Measurements from ENCODE around the gene SLC7A14.

SLC7A14 gene

DNA sequence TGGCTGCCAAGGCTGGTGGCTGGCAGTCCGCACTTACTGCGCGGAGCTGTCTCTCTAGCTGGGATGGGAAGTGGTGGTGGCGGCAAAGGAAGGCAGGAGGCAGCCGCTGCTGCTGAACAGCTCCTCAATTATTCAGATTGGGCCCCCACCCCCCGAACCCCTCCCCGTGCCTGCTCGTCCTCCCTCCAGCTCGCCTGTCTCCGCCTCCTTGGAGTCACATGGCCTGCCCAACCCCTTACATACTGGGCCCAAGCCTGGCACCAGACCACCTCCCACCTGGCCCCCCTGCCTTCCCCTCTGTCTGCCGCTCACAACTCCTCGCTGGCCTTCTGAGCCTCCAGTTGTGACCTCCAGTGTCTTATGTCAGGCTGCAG lies at the start of gene SLC7A14:
Gene SLC7A14 (minus strand): TSS at position 139 of the 374 bp plus-strand sequence. CDS start 59,139 bp downstream, outside the sequence.
- no peak for DNase-seq

DNA sequence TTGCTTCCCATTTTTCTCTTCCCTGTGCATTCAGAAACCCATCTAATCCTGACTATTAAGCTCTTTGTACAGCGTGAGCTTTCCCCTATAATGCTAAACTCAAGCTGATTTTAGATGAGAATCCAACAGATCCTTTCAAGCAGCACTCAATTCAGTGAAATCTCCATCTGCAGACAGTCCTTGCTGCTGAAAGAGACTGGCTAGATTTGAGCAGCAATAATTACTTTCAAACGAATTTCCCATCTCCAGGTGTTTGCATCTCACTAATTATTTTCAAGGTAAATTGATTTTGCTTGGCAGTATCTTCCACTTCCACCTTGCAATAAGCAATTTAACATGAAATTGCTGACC lies 49.5 kb upstream of the SLC7A14 start:
- no peak for DNase-seq

GRCh38 chr3:170634663-170635384 lies 48.9 kb upstream of the SLC7A14 start:
- DNase-seq: no peak

GRCh38 chr3:170633573-170633972 lies 47.7 kb upstream of the SLC7A14 start:
- no peak for DNase-seq

GRCh38 chr3:170632780-170633179 lies 46.9 kb upstream of the SLC7A14 start:
- peak; percentile 33 for DNase-seq

DNA sequence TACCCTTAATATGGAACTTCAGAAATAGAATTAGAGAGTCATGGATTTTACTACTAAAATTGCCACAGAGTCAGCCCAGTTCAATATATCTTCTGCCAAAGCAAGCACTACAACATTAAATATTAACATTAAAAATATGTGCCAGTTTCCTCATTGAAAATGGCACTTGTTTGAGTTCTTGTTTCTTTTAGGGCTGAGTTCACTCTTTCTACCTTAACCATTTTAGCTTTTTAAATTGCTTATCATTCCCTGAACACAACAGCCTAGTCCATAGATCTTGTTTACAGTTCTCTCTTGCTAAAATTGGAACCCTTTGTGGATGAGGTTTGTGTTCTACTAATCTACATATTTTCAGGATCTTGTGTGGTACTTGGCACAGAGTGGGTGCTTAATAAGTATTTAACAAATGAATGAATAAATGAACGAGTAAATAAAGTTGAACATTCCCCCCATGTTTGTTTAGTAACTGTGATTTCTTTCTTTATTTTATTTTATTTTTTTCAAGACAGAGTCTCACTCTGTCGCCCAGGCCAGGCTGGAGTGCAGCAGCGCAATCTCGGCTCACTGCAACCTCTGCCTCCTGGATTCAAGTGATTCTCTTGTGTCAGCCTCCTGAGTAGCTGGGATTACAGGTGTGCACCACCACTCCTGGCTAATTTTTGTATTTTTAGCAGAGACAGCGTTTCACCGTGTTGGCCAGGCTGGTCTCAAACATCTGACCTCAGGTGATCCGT lies 46.0 kb upstream of the SLC7A14 start:
- no peak for DNase-seq

DNA sequence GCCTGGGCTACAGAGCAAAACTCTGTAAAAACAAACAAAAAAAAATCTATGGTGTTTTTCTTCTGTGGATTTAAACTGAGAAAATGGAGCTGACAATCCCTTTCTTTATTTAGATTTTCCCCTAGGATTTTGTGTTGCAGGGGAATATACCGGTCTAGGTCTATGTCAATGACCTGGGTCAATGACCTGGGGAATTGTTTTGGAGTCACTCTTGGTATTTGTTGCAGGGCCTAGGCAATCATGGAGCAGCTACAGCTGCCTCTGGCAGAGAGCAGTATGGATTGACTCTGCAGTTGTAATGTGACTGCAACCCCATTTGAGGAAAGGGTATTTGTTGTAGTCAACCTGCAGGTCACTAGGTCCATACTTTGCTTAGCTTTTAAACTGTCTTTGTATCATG lies 37.6 kb upstream of the SLC7A14 start:
- no peak for DNase-seq

DNA sequence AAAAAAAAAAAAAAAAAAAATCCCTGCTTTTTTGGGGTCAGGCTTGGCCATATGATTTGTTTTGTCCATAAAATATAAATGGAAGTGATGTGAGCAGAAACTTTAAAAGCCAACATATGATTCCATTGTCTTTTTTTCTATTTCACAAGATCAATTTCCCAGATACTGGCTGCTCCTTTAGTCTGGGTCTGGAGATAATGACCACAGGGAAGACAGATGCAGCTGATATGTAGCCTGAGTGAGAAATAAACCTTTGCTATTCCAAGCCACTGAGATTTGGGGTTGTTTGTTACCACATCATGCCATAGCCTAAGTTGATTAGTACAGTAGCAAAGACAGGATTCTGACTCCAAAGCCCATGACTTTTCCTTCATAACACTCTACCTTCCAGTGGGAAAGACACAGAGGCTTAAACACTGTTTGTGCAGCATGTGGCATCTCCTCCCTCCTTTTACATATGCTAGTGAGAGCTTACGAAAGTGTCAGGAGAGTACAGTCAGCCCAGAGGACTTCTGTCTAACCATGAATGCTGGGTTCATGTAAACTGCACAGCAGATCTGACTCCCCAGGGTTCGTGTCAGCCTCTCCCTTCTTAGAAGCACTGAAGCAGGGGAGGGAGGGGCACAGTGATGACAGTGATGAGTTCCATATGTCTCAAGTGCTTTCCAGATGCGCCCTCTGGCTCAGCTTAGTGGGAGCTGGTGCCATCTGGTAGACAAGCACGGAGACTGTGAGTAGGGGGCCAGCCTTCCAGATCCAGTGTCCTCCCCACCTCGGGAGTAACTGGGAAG lies 36.7 kb upstream of the SLC7A14 start:
- no peak for DNase-seq

DNA sequence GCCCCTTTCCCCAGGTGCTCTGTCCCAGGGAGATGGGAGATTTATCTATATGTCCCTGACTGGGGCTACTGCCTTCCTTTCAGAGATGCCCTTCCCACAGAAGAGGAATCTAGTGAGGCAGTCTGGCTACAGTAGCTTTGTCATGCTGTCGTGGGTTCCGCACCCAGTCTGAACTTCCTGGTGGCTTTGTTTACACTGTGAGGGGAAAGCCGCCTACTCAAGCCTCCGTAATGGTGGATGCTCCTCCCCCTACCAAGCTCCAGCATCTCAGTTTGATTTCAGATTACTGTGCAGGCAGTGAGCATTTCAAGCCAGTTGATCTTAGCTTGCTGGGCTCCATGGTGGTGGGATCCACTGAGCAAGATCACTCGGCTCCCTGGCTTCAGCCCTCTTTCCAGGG lies 35.4 kb upstream of the SLC7A14 start:
- no peak for DNase-seq

DNA sequence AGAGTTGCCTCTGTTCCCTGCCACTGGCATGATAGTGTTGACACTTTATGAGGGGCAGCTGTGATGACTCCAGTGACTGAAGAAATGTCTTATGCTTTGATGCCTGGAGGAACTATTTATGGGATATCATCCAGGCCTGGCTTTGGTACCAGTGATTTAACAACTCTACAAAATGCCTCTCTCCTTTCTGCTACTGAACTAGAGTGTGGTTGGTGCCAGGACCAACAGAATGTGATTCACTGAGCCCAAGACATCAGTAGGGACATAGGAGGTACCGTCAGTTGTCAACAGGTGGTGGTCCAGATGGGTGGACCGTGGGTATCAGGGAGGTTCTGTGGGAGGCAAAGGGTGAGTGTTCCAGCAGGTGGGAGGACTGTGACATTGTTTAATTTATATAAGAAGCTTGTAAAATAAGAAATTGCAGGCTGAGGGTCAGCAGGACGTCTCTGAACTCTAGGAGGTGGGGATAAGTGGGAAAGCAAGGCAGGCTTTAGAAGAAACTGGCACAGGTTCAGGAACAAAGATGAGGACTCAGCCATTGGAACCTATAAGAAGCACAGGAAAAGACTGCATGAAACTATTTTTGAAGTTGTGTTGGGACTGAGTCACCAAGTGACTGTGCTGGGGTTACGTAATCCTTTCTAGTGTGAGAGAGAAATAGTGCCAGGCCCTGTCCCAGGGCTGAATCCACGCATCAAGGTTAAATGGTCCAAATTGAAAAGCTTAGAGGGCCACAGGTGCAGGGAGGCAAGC lies 28.5 kb upstream of the SLC7A14 start:
- DNase-seq: no peak

GRCh38 chr3:170611751-170612150 lies 25.9 kb upstream of the SLC7A14 start:
- DNase-seq: no peak

GRCh38 chr3:170610321-170610884 lies 24.5 kb upstream of the SLC7A14 start:
- DNase-seq: no peak

- DNase-seq: no peak
These were observed 22.6 kb upstream of the SLC7A14 start for GRCh38 chr3:170608475-170608874.

GRCh38 chr3:170606675-170607074 lies 20.8 kb upstream of the SLC7A14 start:
- no peak for DNase-seq

- DNase-seq: no peak
These were observed 19.6 kb upstream of the SLC7A14 start for GRCh38 chr3:170605490-170605889.

- DNase-seq: no peak
These were observed 18.1 kb upstream of the SLC7A14 start for GRCh38 chr3:170603770-170604510.

DNA sequence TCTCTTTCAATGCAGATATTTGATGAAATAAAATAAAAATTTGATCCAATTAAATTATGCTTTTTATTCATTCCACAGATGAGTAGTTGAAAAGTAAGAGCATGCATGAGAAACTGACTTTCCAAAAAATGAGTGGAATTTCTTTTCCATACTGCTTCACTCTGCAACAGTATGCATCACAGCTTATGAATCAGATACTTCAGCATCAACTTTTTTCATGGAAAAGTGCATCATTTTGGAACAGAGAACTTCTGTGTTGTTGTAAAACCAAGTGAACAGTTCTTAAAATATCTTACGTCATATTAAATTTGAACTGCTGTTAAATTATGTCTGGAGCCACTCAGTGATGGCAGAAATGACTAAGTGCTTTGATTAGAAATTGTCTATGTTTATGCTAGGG lies 16.7 kb upstream of the SLC7A14 start:
- no peak for DNase-seq

DNA sequence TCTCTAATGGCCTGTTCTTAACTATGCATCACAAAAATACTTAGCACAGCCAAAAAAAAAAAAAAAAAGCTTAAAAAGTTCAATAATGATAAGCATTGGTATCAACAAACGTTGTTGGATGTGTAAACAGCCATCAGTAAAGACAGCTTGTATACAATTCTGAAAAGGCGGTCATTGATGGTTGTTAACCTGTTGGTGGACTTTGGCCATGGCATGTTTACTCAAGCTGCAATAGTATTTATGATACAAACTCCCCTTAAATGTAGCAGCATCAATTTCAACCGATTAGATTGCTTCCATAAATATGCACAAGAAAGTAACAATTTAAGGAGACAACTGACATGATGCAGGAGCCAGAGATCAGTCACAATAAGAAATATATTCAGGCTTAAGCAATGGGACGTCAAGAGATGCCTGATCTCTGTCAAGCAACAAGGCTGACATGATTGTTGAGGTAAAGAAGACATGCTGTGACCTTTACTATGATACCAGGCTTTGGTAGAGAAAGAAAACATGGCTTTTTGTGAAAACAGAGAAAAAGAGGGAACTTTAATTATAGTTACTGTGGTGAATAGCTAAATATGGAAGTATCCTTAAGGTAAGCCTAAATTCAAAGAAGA lies 14.2 kb upstream of the SLC7A14 start:
- DNase-seq: no peak

GRCh38 chr3:170599091-170599490 lies 13.2 kb upstream of the SLC7A14 start:
- no peak for DNase-seq

GRCh38 chr3:170598091-170598502 lies 12.2 kb upstream of the SLC7A14 start:
- no peak for DNase-seq

GRCh38 chr3:170594528-170594927 lies 8.7 kb upstream of the SLC7A14 start:
- DNase-seq: no peak

GRCh38 chr3:170593634-170594033 lies 7.8 kb upstream of the SLC7A14 start:
- DNase-seq: no peak
